ENCODE data around the gene ISL1.

GRCh38 chr5:51414516-51414915 is 31.3 kb downstream of the ISL1 start:
- no peak for TF ChIP-seq CTCF (IDR thresholded peaks at IDR 0.05)
- TF ChIP-seq EZH2 (IDR thresholded peaks at IDR 0.05; ENCODE audit: borderline replicate concordance, insufficient read depth, low read depth, low read length, poor library complexity, severe bottlenecking) = no peak
